Epithelial cell of proximal tubule (primary cell): ENCODE measurements around the gene SRGN. TPM values are rescaled to one million over a fixed set of nuclear protein-coding genes. Genes with fewer than 3 reads are reported as not detected.
A peak's percentile ranks its signal among the peaks of the same experiment; 100 is the strongest.

Experiments
- DNase-seq: peaks from one replicate; pipeline ENCODE4 v3.0.0-alpha.2; 2011; ENCODE audit warnings: low read depth
- H3K4me3 ChIP-seq: 2 replicates; pipeline ENCODE4 v1.5.1; 2011; ENCODE audit warnings: low read depth, mild to moderate bottlenecking, low read length
- CTCF ChIP-seq: conservative IDR thresholded peaks from 2 replicates; pipeline ENCODE4 v1.5.1; 2012; ENCODE audit warnings: low read depth, mild to moderate bottlenecking, low read length
- total RNA-seq: library from RNA; depleted of rRNA; stranded (reverse); fragments of >200 nt; gene quantifications from 2 replicates; pipeline ENCODE4 v1.2.3, GENCODE V29; 2015

Gene SRGN
- total RNA-seq, 1 donor from 2014 or later: 8.5 TPM

GRCh38 chr10:69123306-69123746 is 35.4 kb downstream of the SRGN start:
- DNase-seq: no peak
- peak overlapping the region; percentile 79 for H3K4me3 ChIP-seq
- no peak for TF ChIP-seq CTCF

- DNase-seq: peak; percentile 61
- TF ChIP-seq CTCF: peak; percentile 47
- peak within 1 kb of the TSS; percentile 79 for H3K4me3 ChIP-seq
These were observed 36.1 kb downstream of the SRGN start, which contains the start of gene VPS26A for GRCh38 chr10:69123747-69124562. VPS26A (plus strand) TSS chr10:69124178; CDS start chr10:69124278, 100 bp downstream.

- H3K4me3 ChIP-seq: peak overlapping the region; percentile 79
- no peak for TF ChIP-seq CTCF
- DNase-seq: no peak
These were observed 36.8 kb downstream of the SRGN start for GRCh38 chr10:69124563-69125268.

GRCh38 chr10:69125554-69125953 is 37.7 kb downstream of the SRGN start:
- DNase-seq: no peak
- H3K4me3 ChIP-seq: peak overlapping the region; percentile 79
- no peak for TF ChIP-seq CTCF

GRCh38 chr10:69130251-69130650 is 42.3 kb downstream of the SRGN start:
- H3K4me3 ChIP-seq: no peak overlapping the region
- DNase-seq: no peak
- TF ChIP-seq CTCF: no peak

GRCh38 chr10:69139961-69140360 is 52.1 kb downstream of the SRGN start:
- no peak overlapping the region for H3K4me3 ChIP-seq
- no peak for DNase-seq
- no peak for TF ChIP-seq CTCF
